HEK293 (cell line): ENCODE data around the gene VEGFB.

Experiments
- GFI1B ChIP-seq: fragments of 450-650 bp; formaldehyde crosslinking; IDR thresholded peaks from 2 replicates; pipeline ENCODE4 v1.5.1; 2016; ENCODE audit warnings: missing biosample characterization, missing genetic modification characterization
- GLIS2 ChIP-seq: fragments of 450-650 bp; formaldehyde crosslinking; IDR thresholded peaks from 2 replicates; pipeline ENCODE4 v1.5.1; 2016; ENCODE audit warnings: missing biosample characterization, missing genetic modification characterization
- KLF10 ChIP-seq: fragments of 450-650 bp; IDR thresholded peaks from 2 replicates; pipeline ENCODE4 v1.5.1; 2018; ENCODE audit warnings: missing biosample characterization, mild to moderate bottlenecking, missing genetic modification characterization
- KLF9 ChIP-seq: fragments of 450-650 bp; formaldehyde crosslinking; IDR thresholded peaks from 2 replicates; pipeline ENCODE4 v1.5.1; 2016; ENCODE audit warnings: missing biosample characterization, missing genetic modification characterization, low read depth
- SP3 ChIP-seq: fragments of 450-650 bp; formaldehyde crosslinking; IDR thresholded peaks from 2 replicates; pipeline ENCODE4 v1.5.1; 2016; ENCODE audit warnings: missing biosample characterization, missing genetic modification characterization
- YY1 ChIP-seq: fragments of 450-650 bp; formaldehyde crosslinking; IDR thresholded peaks from 2 replicates; pipeline ENCODE4 v1.5.1; 2018; ENCODE audit warnings: missing biosample characterization, missing genetic modification characterization
- YY2 ChIP-seq: fragments of 450-650 bp; formaldehyde crosslinking; IDR thresholded peaks from 2 replicates; pipeline ENCODE4 v1.5.1; 2016; ENCODE audit warnings: missing biosample characterization, missing genetic modification characterization
- ZNF121 ChIP-seq: fragments of 450-650 bp; formaldehyde crosslinking; IDR thresholded peaks from 2 replicates; pipeline ENCODE4 v1.5.1; 2016; ENCODE audit warnings: missing biosample characterization, missing genetic modification characterization
- ZNF157 ChIP-seq: fragments of 450-650 bp; formaldehyde crosslinking; IDR thresholded peaks from 2 replicates; pipeline ENCODE4 v1.5.1; 2016; ENCODE audit warnings: missing biosample characterization, missing genetic modification characterization
- ZNF16 ChIP-seq: fragments of 450-650 bp; formaldehyde crosslinking; IDR thresholded peaks from 2 replicates; pipeline ENCODE4 v1.5.1; 2016; ENCODE audit warnings: low read depth, missing biosample characterization, missing genetic modification characterization
- ZNF184 ChIP-seq: fragments of 450-650 bp; IDR thresholded peaks from 2 replicates; pipeline ENCODE4 v1.5.1; 2018; ENCODE audit warnings: missing biosample characterization, mild to moderate bottlenecking, missing genetic modification characterization
- ZNF2 ChIP-seq: fragments of 450-650 bp; formaldehyde crosslinking; IDR thresholded peaks from 2 replicates; pipeline ENCODE4 v1.5.1; 2016; ENCODE audit warnings: missing biosample characterization, missing genetic modification characterization
- ZNF214 ChIP-seq: fragments of 450-650 bp; formaldehyde crosslinking; IDR thresholded peaks from 2 replicates; pipeline ENCODE4 v1.5.1; 2017; ENCODE audit warnings: missing biosample characterization, mild to moderate bottlenecking, missing genetic modification characterization, borderline replicate concordance
- ZNF24 ChIP-seq: fragments of 450-650 bp; formaldehyde crosslinking; IDR thresholded peaks from 2 replicates; pipeline ENCODE4 v1.5.1; 2016; ENCODE audit warnings: missing biosample characterization, missing genetic modification characterization
- ZNF248 ChIP-seq: fragments of 450-650 bp; formaldehyde crosslinking; IDR thresholded peaks from 2 replicates; pipeline ENCODE4 v1.5.1; 2017; ENCODE audit warnings: missing biosample characterization, missing genetic modification characterization
- ZNF292 ChIP-seq: fragments of 450-650 bp; formaldehyde crosslinking; IDR thresholded peaks from 2 replicates; pipeline ENCODE4 v1.5.1; 2016; ENCODE audit warnings: low read depth, missing biosample characterization, missing genetic modification characterization, borderline replicate concordance
- ZNF311 ChIP-seq: fragments of 450-650 bp; formaldehyde crosslinking; IDR thresholded peaks from 2 replicates; pipeline ENCODE4 v1.5.1; 2017; ENCODE audit warnings: missing biosample characterization, missing genetic modification characterization, borderline replicate concordance
- ZNF335 ChIP-seq: fragments of 450-650 bp; formaldehyde crosslinking; conservative IDR thresholded peaks from 2 replicates; pipeline ENCODE4 v1.5.1; 2016; ENCODE audit warnings: missing biosample characterization, missing genetic modification characterization
- ZNF416 ChIP-seq: fragments of 450-650 bp; formaldehyde crosslinking; IDR thresholded peaks from 2 replicates; pipeline ENCODE4 v1.5.1; 2016; ENCODE audit warnings: missing biosample characterization, missing genetic modification characterization
- ZNF423 ChIP-seq: fragments of 450-650 bp; formaldehyde crosslinking; IDR thresholded peaks from 2 replicates; pipeline ENCODE4 v1.5.1; 2016; ENCODE audit warnings: missing biosample characterization, missing genetic modification characterization
- ZNF510 ChIP-seq: fragments of 450-650 bp; formaldehyde crosslinking; IDR thresholded peaks from 2 replicates; pipeline ENCODE4 v1.5.1; 2018; ENCODE audit warnings: mild to moderate bottlenecking, missing genetic modification characterization, missing biosample characterization; ENCODE audit not compliant: insufficient replicate concordance
- ZNF544 ChIP-seq: fragments of 450-650 bp; formaldehyde crosslinking; IDR thresholded peaks from 2 replicates; pipeline ENCODE4 v1.5.0; 2017; ENCODE audit warnings: missing biosample characterization, missing genetic modification characterization
- ZNF561 ChIP-seq: fragments of 450-650 bp; IDR thresholded peaks from 2 replicates; pipeline ENCODE4 v1.5.1; 2018; ENCODE audit warnings: missing biosample characterization, missing genetic modification characterization, borderline replicate concordance
- ZNF623 ChIP-seq: fragments of 450-650 bp; formaldehyde crosslinking; IDR thresholded peaks from 2 replicates; pipeline ENCODE4 v1.5.1; 2016; ENCODE audit warnings: missing biosample characterization, missing genetic modification characterization
- ZNF629 ChIP-seq: fragments of 450-650 bp; formaldehyde crosslinking; IDR thresholded peaks from 2 replicates; pipeline ENCODE4 v1.5.1; 2017; ENCODE audit warnings: missing biosample characterization, missing genetic modification characterization
- ZNF701 ChIP-seq: fragments of 450-650 bp; formaldehyde crosslinking; IDR thresholded peaks from 2 replicates; pipeline ENCODE4 v1.5.1; 2016; ENCODE audit warnings: missing biosample characterization, missing genetic modification characterization
- ZNF76 ChIP-seq: fragments of 450-650 bp; formaldehyde crosslinking; IDR thresholded peaks from 2 replicates; pipeline ENCODE4; 2016; ENCODE audit warnings: low read depth, missing biosample characterization, missing genetic modification characterization, borderline replicate concordance
- ZNF830 ChIP-seq: fragments of 450-650 bp; IDR thresholded peaks from 2 replicates; pipeline ENCODE4 v1.5.0; 2018; ENCODE audit warnings: missing biosample characterization, missing genetic modification characterization, low read depth, mild to moderate bottlenecking, moderate library complexity
- ZNF837 ChIP-seq: fragments of 450-650 bp; formaldehyde crosslinking; IDR thresholded peaks from 2 replicates; pipeline ENCODE4 v1.5.1; 2016; ENCODE audit warnings: missing biosample characterization, missing genetic modification characterization
- TF ChIP-seq, protein P1 (sequence below): fragments of 450-650 bp; formaldehyde crosslinking; IDR thresholded peaks from 2 replicates; pipeline ENCODE4 v1.5.1; 2016; ENCODE audit warnings: missing biosample characterization, missing genetic modification characterization
- TF ChIP-seq, protein P2 (sequence below): fragments of 450-650 bp; formaldehyde crosslinking; IDR thresholded peaks from 2 replicates; pipeline ENCODE4 v1.5.1; 2016; ENCODE audit warnings: missing biosample characterization, missing genetic modification characterization, borderline replicate concordance
- TF ChIP-seq, protein P3 (sequence below): fragments of 450-650 bp; formaldehyde crosslinking; IDR thresholded peaks from 2 replicates; pipeline ENCODE4 v1.5.1; 2017; ENCODE audit warnings: missing biosample characterization, missing genetic modification characterization

Gene VEGFB

DNA sequence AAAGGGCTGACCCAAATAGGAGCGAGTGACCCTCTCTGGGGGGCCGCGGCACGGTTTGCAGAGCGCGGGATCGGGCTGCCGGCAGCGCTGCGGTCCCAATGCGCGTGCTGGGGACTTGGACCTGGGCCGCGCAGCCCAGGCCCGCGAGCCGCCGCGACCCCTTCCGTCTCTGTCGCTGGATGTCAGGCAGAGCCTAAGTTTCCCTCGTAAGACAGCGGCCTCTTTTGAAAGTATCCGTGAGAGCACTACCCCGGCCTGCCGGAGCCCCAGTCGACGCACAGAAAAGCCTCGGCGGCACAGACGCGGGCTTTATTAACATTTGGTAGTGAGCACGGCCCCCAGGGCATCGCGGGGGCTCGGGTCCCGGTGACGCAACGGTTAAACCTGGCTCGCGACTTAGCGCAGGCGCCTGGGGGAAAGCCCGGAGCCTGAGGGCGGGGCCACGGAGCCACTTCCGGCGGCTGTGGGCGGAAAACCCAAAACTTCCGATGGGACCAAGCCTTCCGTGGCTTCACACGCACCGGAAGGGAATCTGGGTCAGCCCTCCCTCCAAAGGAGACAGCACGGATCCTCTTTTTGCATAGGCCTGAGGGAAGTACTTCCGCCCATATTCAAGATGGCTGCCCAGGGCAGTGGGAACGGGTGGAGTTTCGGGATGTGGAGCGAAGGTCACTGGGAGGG is 35.3 kb downstream of the VEGFB start (continued):
- peak; percentile 79 for TF ChIP-seq ZNF335 (tag by site-specific recombination)
- no peak for TF ChIP-seq ZNF416 (tag by site-specific recombination)
- TF ChIP-seq KLF10 (tag by site-specific recombination), result peak; percentile 74
- peak; percentile 75 for TF ChIP-seq YY2 (tag by site-specific recombination)
- TF ChIP-seq ZNF830, result no peak
- TF ChIP-seq ZNF121 (tag by site-specific recombination), result peak; percentile 68
- TF ChIP-seq, protein P1, sequence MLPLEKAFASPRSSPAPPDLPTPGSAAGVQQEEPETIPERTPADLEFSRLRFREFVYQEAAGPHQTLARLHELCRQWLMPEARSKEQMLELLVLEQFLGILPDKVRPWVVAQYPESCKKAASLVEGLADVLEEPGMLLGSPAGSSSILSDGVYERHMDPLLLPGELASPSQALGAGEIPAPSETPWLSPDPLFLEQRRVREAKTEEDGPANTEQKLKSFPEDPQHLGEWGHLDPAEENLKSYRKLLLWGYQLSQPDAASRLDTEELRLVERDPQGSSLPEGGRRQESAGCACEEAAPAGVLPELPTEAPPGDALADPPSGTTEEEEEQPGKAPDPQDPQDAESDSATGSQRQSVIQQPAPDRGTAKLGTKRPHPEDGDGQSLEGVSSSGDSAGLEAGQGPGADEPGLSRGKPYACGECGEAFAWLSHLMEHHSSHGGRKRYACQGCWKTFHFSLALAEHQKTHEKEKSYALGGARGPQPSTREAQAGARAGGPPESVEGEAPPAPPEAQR (tag by site-specific recombination), result no peak
- TF ChIP-seq ZNF214 (tag by site-specific recombination), result no peak
- no peak for TF ChIP-seq ZNF311 (tag by site-specific recombination)
- peak; percentile 81; the same call in 1 of the 2 replicates for TF ChIP-seq ZNF561 (tag by site-specific recombination)
- TF ChIP-seq SP3 (tag by site-specific recombination), result peak; percentile 100
- TF ChIP-seq, protein P2, sequence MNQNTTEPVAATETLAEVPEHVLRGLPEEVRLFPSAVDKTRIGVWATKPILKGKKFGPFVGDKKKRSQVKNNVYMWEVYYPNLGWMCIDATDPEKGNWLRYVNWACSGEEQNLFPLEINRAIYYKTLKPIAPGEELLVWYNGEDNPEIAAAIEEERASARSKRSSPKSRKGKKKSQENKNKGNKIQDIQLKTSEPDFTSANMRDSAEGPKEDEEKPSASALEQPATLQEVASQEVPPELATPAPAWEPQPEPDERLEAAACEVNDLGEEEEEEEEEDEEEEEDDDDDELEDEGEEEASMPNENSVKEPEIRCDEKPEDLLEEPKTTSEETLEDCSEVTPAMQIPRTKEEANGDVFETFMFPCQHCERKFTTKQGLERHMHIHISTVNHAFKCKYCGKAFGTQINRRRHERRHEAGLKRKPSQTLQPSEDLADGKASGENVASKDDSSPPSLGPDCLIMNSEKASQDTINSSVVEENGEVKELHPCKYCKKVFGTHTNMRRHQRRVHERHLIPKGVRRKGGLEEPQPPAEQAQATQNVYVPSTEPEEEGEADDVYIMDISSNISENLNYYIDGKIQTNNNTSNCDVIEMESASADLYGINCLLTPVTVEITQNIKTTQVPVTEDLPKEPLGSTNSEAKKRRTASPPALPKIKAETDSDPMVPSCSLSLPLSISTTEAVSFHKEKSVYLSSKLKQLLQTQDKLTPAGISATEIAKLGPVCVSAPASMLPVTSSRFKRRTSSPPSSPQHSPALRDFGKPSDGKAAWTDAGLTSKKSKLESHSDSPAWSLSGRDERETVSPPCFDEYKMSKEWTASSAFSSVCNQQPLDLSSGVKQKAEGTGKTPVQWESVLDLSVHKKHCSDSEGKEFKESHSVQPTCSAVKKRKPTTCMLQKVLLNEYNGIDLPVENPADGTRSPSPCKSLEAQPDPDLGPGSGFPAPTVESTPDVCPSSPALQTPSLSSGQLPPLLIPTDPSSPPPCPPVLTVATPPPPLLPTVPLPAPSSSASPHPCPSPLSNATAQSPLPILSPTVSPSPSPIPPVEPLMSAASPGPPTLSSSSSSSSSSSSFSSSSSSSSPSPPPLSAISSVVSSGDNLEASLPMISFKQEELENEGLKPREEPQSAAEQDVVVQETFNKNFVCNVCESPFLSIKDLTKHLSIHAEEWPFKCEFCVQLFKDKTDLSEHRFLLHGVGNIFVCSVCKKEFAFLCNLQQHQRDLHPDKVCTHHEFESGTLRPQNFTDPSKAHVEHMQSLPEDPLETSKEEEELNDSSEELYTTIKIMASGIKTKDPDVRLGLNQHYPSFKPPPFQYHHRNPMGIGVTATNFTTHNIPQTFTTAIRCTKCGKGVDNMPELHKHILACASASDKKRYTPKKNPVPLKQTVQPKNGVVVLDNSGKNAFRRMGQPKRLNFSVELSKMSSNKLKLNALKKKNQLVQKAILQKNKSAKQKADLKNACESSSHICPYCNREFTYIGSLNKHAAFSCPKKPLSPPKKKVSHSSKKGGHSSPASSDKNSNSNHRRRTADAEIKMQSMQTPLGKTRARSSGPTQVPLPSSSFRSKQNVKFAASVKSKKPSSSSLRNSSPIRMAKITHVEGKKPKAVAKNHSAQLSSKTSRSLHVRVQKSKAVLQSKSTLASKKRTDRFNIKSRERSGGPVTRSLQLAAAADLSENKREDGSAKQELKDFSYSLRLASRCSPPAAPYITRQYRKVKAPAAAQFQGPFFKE (tag by site-specific recombination), result no peak
- TF ChIP-seq KLF9 (tag by site-specific recombination), result peak; percentile 64
- peak; percentile 97 for TF ChIP-seq YY1 (tag by site-specific recombination)
- no peak for TF ChIP-seq ZNF292 (tag by site-specific recombination)
- TF ChIP-seq GLIS2, result peak; percentile 61
- peak; percentile 97; the same call in 1 of the 2 replicates for TF ChIP-seq ZNF76 (tag by site-specific recombination)
- TF ChIP-seq ZNF423, result no peak
- no peak for TF ChIP-seq ZNF623 (tag by site-specific recombination)
- no peak for TF ChIP-seq ZNF2
- peak; percentile 85 for TF ChIP-seq ZNF629
- TF ChIP-seq ZNF16, result no peak
- TF ChIP-seq, protein P3, sequence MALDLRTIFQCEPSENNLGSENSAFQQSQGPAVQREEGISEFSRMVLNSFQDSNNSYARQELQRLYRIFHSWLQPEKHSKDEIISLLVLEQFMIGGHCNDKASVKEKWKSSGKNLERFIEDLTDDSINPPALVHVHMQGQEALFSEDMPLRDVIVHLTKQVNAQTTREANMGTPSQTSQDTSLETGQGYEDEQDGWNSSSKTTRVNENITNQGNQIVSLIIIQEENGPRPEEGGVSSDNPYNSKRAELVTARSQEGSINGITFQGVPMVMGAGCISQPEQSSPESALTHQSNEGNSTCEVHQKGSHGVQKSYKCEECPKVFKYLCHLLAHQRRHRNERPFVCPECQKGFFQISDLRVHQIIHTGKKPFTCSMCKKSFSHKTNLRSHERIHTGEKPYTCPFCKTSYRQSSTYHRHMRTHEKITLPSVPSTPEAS, result peak; percentile 86
- TF ChIP-seq ZNF248, result no peak
- TF ChIP-seq ZNF544, result no peak
- no peak for TF ChIP-seq ZNF510
- no peak for TF ChIP-seq ZNF157
- no peak for TF ChIP-seq ZNF837 (tag by site-specific recombination)
- TF ChIP-seq ZNF701 (tag by site-specific recombination), result no peak
- TF ChIP-seq GFI1B (tag by site-specific recombination), result no peak
- TF ChIP-seq ZNF184 (tag by site-specific recombination), result no peak
- TF ChIP-seq ZNF24, result no peak; the same call in 1 of the 2 replicates
